Dedifferentiated amniotic fluid mesenchymal stem cell (primary cell): Measurements from ENCODE around the gene PARP15.
A peak's percentile ranks its signal among the peaks of the same experiment; 100 is the strongest.

Source experiments
- DNase-seq: peaks from one replicate; pipeline ENCODE4 v3.0.0-alpha.2; 2016; ENCODE audit errors: extremely low spot score

PARP15 gene

DNA sequence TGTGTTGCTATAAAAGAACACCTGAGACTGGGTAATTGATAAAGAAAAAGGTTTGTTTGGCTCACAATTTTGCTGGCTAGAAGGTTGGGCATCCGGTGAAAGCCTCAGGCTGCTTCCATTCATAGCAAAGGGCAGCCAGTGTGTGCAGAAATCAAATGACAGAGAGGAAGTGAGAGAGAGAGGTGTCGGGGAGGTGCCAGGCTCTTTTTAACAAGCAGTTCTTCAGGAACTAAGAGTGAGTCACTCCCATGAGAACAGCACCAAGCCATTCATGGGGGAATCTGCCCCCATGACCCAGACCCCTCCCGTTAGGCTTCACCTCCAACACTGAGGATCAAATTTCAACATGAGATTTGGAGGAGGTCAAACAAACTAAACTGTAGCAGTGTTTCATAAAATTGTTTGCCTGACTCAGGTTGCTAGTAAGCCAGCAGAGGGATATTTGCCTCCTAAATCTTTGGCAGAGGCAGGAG lies 4.5 kb upstream of the PARP15 start:
- DNase-seq = no peak

DNA sequence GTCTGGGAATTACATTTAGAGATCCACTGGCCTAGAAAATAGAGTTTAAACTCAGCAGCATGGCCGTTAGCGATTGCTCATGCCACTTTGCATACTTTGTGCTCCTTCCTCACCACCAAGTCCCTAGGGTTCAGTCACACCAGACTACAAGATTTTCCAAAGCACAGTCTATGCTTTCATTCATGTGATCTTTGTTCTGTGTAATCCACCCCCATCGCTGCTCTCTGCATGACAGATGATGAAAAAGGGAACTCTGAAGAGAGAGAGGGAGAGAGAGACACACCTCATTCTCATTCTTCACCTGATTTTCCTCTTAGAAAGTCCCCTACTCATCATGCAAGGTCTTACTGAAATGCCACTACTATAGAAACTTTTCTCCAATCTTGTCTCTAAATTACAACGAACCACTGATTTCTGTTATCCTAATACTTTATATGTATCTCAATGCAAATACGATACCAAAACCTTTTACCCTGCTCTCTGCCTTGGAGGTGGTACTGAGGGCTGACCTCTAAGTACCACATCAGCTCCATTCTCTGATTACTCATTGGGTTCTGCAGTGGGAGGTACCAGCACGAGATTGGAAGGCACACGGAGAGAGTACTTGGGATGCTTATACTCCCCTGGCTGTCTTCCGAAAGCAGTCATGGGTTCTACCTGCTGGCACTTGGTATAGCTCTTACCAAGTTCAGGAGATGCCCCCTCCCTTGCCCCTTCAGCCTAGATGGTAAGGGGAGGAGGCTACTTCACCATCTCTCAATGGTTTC lies 1.1 kb upstream of the PARP15 start:
- DNase-seq = no peak

DNA sequence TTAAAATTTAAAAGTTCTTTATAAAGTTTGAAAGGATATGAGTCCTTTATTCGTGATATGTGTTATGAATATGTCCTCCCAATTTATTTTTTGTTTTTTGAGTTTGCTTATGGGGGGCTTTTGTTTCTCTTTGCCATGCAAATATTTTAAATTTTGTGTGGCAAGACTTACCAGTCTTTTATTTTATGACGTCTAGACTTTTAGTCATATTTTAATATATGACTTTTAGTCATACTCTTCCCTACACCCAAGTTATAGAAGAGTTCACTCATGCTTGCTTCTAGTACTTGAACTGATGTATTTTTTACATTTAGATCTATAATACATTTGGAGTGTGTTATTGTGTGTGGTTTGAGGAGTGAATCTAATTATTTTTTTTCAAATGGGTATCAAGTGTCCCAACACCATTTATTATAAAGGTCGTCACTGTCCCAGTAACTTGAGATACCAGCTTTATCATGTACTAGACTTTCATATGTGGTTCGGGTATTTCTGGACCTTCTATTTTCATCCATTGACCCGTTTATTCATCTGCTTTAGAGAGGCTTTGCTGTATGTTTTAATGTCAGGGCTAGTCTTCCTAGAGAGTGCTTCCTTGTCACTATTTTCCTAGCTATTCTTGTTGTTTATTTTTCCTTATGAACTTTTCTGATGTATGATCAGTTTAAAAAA lies 755 bp downstream of the PARP15 start:
- no peak for DNase-seq

DNA sequence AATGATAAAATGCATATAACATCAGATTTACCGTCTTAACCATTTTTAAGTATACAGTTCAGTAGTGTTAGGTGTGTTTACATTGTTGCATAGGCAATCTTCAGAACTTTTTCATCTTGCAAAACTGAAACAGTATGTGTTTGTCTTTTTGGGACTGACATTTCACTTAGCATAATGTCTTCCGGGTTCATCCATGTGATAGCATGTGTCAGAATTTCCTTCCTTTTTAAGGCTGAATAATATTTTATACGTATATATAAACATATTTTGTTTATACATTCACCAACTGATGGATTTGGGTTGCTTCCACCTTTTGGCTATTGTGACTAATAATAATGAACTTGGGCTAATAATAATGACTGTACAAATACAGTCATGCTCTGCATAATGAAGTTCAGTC lies 3.0 kb downstream of the PARP15 start:
- DNase-seq = no peak

DNA sequence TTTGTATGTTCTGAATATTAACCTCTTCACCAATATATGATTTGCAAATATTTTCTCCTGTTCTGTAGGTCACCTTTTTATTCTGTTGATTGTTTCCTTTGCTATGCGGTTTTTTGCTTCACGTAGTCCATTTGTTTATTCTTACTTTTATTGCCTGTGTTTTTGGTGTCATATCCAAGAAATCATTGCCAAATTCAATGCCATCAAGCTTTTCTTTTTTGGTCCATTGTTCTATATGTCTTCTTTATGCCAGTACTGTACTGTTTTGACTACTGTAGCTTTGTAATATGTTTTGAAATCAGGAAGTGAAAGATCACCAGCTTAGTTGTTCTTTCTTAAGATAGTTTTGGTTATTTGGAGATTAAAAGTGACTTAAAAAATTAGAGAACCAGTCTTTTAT lies 4.2 kb downstream of the PARP15 start:
- DNase-seq = no peak

DNA sequence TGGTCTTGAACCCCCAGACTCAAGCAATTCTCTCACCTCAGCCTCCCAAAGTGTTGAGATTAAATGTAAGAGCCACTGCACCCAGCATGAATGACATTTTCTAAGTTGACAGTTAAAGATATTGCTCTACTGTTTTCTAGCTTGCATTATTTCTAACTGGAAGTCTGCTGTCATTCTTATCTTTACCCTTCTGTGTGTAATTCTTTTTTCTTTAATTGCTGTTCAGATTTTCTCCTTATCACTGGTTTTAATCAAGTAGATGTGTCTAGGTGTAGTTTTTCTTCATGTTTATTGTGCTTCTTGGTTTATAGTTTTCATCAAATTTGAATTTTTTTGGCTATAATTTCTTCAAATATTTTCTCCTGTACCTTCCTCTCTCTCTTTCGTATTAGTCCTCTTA lies 4.9 kb downstream of the PARP15 start:
- no peak for DNase-seq

DNA sequence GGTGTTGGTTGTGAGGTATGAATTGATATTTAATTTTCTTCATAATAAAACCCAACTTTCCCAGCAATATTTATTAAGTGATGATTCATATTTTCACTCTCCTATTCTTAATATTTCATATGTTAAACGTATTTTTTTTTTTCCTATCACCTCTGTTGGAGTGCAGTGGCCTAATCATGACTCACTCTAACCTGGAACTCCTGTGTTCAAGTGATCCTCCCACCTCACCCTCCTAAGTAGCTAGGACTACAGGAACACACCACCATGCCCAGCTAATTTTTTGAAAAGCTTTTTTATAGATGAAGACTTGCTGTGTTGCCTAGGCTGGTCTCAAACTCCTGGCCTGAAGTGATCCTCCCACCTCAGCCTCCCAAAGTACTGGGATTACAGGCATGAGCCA lies 8.6 kb downstream of the PARP15 start:
- no peak for DNase-seq

DNA sequence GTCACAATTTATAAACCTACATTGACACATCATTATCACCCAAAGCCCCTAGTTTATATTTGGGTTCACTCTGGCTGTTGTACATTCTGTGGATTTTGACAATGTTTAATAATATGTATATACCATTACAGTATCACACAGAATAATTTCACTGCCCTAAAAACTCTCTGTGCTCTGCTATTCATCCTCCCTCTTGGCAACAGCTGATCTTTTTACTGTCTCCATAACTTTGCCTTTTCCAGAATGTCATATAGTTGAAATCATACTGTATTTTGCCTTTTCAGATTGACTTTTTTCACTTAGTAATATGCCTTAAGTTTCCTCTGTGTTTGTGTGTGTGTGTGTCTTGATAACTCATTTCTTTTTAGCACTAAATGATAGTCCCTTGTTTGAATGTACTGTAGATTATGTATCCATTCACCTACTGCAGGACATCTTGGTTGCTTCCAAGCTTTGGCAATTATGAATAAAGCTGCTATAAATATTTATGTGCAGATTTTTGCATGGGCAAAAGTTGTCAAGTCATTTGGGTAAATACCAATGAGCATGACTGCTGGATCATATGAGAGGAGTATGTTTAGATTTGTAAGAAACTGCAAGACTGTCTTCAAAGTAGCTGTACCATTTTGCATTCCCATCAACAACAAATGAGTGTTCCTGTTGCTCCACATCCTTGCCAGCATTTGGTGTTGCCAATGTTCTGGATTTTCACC lies 9.5 kb downstream of the PARP15 start:
- peak; percentile 6 for DNase-seq

DNA sequence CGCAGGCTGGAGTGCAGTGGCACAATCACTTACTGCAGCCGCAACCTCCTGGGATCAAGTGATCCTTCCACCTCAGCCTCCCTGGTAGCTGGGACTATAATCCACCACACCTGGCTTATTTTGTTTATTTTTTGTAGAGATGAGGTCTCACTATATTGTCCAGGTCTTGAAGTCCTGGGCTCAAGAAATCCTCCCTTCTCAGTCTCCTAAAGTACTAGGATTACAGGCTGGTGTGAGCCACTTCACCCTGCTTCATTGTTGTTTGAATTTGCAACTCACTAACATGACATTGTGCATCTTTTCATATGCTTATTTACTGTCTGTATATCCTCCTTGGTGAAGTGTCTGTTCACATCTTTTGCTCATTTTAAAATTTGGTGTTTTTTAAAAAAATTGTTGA lies 10.1 kb downstream of the PARP15 start:
- no peak for DNase-seq

DNA sequence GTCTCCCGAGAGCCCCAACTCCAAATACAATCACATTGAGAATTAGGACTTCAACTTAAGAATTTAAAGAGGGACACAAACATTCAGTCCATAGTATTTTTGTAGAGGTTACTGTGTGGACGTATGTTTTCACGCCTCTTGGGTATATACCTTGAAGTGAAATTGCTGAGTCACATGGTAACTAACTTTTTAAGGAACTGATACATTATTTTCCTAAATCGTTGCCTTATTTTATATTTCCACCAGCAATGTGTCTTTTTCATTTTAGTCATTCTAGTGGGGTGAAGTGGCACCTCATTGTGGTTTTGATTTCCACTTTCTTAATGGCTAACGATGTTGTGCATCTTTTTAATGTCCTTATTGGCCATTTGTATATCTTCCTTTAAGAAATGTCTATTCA lies 11.8 kb downstream of the PARP15 start:
- DNase-seq = peak; percentile 7

DNA sequence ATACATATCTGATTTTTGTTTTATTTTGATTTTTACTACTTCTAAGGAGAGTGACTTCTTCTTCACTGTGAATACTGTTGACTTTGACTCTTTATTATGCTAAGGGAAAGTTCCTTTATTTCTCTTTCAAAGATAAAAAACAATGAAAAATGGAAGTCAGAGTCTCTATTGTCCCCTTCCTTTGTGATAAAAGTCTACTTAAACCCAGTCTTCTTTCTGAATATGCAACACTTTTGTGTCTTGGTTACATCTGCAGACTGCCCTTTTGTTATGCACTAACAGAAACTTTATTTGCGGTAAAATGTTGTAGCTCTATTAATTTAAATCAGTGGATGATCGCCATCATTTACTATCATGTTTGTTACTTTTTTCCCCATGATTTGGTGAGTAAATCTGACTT lies 13.2 kb downstream of the PARP15 start:
- DNase-seq = peak; percentile 5

DNA sequence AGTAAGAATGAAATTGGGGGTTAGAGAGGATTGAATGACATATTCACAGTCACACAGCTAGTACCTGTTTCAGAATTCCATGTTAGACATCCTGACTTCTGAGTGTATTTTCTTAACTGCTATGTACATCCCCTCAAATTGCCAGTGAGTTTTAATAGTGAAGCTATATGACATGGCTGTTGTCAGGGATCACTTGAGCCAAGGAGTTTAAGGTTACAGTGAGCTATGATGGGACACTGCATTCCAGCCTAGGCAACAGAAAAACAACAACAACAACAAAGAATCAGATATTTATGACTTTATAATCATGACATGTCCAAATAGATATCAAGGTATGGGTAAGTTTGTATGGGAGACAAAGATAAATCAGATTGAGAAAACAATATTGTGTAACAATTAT lies 16.6 kb downstream of the PARP15 start:
- DNase-seq = no peak

DNA sequence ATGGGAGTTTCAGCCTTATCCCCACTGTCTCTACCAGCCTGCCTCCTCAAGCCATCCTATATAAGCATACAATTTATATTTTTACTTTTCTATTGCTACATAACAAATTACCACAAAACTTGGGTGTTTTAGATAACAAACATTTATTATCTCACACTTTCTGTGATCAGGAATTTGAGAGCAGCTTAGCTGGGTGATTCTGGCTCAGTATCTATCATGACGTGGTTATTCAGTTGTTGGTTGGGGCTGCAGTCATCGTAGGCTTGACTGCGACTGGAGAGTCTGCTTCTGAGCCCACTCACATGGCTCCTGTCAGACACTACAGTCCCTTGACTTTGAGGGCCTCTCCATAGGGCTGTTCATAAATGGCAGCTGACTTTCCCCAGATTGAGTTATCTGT lies 20.7 kb downstream of the PARP15 start:
- peak; percentile 6 for DNase-seq

DNA sequence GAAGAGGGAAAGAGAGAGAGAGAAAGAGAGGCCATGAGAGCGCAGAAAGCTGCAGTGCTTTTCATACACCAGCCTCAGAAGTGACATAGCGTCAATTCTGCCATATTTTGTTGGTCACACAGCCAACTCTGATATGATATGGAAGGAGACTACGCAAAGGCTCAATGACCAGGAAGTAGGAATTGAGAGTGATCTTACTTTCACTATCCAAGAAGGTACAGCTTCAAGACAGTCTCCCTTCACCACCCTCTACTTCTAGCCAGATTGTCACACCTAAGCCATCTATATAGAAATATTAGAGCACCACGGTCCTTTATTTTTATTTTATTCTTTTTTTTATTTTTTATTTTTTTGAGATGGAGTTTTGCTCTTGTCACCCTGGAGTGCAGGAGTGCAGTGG lies 21.1 kb downstream of the PARP15 start:
- peak; percentile 6 for DNase-seq

DNA sequence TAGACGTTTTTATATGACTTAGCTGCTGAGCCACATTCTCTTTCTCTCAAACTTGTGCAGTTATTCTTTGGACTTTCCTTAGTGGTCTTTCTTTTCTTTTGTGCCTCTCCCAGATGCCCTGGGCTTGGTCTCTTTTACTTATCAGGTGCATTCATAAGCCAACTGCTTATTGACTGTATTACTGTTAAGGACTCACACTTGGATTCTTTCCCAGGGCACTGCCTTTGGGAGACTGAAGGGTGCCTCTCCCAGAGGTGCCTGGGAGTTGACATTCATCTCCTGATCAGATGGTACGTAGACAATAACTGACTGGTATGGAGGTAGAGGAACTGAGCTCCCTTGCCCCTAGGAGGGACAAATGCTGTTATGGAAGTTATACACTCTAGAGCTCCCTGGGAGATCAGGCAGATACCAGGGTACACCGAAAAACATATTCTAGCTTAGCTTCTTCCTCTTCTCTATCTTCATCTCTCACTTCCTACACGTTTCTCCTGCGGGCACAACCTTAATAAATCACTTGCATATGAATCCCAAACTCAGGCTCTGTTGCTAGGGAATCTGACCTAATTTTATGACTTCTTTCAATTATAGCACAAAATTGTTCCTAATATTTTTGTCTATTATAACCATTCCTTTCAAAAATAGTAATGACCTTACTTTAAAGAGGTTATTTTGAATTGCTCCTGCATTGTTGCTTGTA lies 24.7 kb downstream of the PARP15 start:
- DNase-seq = no peak

DNA sequence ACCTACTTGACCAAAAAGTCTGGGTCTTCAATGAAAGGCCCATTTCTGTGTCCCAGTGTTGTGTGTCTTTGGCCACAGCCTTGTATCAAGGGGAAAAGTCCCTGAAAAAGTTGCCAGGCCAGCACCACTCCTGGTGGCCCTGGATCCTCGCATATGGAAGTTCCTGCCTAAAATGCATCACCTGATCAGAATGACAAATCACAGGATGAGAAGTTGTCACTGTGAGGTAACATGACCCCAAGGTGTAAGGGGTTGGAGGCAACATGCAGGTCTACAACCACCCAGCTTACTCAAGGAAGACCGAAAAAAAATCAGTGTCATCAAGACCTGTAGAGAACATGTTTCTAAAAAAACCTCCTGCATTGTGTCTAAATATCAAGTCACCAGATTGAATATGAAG lies 25.6 kb downstream of the PARP15 start:
- DNase-seq = peak; percentile 6

DNA sequence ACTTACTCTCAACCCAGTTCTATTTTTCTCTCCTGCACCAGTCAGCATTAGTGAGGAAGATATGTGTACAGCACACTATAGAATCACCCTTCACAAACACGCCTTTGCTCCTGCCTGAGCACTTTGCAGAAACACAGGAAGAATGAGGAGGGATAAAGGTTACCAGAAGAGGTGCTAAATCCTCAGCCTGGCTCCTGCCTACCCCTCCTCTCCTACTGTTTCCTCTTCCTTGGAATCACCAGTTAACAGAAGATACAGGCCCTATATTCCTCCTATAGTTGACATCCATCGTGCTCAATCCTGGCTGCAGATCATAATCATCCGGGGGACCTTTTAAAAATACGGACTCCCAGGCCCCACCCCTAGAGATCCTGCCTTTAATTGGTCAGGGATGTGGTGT lies 28.9 kb downstream of the PARP15 start:
- no peak for DNase-seq

DNA sequence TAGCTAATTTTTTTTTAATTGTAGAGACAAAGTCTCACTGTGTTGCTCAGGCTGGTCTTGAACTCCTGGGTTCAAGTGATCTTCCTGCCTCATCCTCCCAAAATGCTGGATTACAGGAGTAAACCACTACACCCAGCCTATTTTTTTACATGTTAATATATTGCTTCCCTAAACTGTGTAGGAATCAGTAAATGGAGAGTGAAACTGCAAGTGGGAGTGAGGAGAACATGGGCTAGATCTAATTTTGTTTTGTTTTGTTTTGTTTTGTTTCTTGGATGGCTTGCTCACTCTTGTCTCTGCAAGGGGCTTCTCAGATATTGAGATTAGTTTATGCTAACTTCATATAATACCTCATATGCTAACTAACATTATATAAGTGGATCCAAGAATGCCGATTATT lies 31.5 kb downstream of the PARP15 start:
- DNase-seq = no peak

DNA sequence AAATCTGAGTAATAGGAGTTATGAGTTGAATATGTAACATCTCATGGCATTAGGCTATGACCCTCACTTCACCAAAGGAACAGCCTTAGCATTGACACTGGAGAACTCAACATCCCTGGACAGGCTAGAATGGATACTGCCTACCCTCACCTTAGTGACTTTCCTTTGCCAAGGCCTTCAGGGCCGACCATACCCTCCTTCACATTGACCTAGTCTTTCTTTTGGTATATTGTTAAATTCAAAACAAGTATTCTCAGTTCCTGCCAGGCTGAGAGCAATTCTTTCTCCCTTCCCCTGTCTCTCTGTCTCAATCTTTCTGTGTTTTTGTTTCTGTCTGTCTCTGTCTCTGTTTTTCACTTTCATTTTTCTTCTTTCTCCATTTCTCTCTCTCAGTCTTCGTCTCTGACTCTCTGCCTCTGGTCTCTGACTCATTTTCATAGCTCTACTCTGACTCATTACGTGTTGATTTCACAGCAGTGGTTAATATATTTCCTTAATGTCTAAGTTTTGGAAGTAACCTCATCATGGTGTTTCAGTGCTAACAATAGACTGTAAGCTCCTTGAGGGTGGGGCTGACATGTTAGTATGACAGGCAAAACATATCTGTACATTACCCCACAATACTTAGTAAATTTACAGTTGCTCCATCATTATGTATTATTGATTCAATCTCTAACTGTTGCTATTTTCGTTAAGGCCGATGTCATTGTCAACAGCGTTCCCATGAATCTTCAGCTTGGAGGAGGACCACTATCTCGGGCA lies 32.5 kb downstream of the PARP15 start:
- peak; percentile 34 for DNase-seq

DNA sequence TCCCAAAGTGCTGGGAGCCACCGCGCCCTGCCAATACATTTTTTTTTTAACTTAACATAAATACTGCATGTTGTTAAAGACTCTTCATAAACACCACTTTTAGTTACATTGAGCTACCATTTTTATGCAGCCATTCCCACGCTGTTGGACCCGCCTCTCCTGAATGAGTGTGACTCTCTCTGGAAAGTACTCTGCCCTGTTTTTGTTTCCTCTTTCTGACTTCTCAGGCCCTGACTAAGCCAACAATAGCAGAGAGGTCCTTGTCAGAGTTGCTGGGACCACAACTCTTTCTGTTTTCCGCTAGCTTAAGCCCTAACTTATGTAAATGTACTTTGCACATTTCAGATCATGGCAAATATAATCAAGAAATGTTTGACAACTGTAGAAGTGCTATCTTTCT lies 35.2 kb downstream of the PARP15 start:
- DNase-seq = no peak

DNA sequence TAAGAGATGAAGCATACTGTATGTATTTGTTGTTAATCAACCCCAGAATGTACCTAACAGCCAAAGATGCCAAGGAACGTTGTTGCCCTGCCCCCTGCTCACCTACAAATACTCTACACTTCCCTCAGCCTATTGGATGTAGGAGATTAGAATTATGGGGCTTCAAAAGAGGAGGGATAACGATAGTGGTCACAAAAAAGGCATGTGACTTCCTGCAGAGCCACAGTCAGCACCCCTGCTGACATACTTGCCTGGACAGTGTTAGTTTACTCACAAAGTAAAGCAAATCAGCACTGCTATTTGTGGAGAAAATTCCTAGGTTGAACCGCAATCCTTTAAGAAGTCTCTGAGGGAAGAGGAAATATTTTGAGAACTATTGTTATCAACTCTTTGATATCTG lies 37.9 kb downstream of the PARP15 start:
- DNase-seq = no peak

DNA sequence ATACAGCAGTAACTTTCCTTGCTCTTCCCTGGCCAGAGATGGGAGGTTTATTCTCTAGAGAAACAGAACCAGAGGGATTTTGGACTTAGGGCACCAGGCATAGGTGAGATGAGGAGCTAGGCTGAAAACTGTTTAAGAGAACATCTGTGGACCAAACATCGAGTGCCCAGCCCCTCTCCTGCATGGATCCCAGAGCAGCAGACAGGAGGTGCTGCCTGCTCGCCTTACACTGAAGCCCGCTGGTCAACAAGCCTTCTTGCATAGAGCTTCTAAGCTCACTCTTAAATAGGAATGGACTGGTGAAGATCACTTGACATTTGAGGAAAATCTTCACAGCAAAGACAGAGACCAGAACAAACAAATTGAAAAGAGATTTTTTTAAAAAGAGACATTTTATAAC lies 41.2 kb downstream of the PARP15 start:
- no peak for DNase-seq
